MM.1S (cell line): ENCODE data around the gene METTL24.

Experiments
- EZH2 ChIP-seq: fragments of 300-600 bp; sonication (generic); optimal IDR thresholded peaks from 2 replicates; pipeline ENCODE3; 2017; ENCODE audit warnings: low read depth, mild to moderate bottlenecking, antibody characterized with exemption, low read length, mixed read lengths
- EZH2phosphoT487 ChIP-seq: fragments of 300-600 bp; sonication (generic); IDR thresholded peaks from 2 replicates; pipeline ENCODE4 v1.6.1; 2018; ENCODE audit warnings: antibody characterized with exemption, low read length
- TF ChIP-seq, protein P1 (sequence below): fragments of 300-600 bp; sonication (generic); IDR thresholded peaks from 2 replicates; pipeline ENCODE4 v1.5.1; 2016; ENCODE audit warnings: antibody characterized with exemption, low read length, mixed read lengths

DNA sequence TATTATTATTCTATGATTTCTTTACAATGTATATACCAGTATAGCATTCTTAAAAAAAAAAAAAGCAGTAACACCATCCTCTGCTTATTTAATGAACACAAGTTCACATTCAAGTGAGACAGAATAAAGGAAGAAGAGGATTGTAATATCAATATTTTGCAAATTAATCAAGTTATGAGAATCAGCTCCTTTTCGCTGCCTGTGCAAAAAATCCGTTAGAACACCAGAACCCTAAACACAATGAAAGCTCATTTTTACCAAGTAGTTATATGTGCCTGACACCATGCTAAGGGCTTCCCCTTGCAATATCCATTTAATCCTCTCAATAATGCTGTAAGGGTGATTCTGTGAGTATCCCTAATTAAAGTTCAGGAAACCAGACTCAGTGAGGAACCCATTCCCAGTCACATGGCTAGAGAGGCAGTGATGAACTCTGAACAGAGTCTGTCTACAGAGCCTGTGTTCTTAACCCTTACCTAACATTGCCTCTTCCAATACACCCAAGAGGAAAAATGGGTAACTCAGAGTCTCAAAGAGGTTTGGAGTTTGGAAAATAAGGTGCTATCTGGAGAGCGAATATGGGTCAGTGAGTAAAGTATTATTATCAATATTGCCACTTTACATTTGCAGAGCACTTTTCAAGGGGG is 111.1 kb downstream of the METTL24 start:
- no peak for TF ChIP-seq EZH2
- TF ChIP-seq, protein P1, sequence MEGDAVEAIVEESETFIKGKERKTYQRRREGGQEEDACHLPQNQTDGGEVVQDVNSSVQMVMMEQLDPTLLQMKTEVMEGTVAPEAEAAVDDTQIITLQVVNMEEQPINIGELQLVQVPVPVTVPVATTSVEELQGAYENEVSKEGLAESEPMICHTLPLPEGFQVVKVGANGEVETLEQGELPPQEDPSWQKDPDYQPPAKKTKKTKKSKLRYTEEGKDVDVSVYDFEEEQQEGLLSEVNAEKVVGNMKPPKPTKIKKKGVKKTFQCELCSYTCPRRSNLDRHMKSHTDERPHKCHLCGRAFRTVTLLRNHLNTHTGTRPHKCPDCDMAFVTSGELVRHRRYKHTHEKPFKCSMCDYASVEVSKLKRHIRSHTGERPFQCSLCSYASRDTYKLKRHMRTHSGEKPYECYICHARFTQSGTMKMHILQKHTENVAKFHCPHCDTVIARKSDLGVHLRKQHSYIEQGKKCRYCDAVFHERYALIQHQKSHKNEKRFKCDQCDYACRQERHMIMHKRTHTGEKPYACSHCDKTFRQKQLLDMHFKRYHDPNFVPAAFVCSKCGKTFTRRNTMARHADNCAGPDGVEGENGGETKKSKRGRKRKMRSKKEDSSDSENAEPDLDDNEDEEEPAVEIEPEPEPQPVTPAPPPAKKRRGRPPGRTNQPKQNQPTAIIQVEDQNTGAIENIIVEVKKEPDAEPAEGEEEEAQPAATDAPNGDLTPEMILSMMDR = no peak
- no peak for TF ChIP-seq EZH2phosphoT487
